ENCODE measurements around the gene TNFRSF25.

GRCh38 chr1:6446665-6447015 lies 19.3 kb downstream of the TNFRSF25 start:
- TF ChIP-seq CTCF (IDR thresholded peaks at IDR 0.05) = no peak
- TF ChIP-seq SMAD3 (CRISPR knock-in tag; IDR thresholded peaks at IDR 0.05; ENCODE audit: borderline replicate concordance) = no peak
- TF ChIP-seq, protein P1, sequence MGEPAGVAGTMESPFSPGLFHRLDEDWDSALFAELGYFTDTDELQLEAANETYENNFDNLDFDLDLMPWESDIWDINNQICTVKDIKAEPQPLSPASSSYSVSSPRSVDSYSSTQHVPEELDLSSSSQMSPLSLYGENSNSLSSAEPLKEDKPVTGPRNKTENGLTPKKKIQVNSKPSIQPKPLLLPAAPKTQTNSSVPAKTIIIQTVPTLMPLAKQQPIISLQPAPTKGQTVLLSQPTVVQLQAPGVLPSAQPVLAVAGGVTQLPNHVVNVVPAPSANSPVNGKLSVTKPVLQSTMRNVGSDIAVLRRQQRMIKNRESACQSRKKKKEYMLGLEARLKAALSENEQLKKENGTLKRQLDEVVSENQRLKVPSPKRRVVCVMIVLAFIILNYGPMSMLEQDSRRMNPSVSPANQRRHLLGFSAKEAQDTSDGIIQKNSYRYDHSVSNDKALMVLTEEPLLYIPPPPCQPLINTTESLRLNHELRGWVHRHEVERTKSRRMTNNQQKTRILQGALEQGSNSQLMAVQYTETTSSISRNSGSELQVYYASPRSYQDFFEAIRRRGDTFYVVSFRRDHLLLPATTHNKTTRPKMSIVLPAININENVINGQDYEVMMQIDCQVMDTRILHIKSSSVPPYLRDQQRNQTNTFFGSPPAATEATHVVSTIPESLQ (CRISPR knock-in tag; IDR thresholded peaks at IDR 0.05) = no peak
- TF ChIP-seq USF2 (CRISPR knock-in tag; IDR thresholded peaks at IDR 0.05) = no peak
- no peak for TF ChIP-seq SMAD4 (CRISPR knock-in tag; IDR thresholded peaks at IDR 0.05)
- TF ChIP-seq TCF7 (CRISPR knock-in tag; IDR thresholded peaks at IDR 0.05; ENCODE audit: low read depth) = no peak
- TF ChIP-seq JAZF1 (CRISPR knock-in tag; IDR thresholded peaks at IDR 0.05) = no peak
- TF ChIP-seq ATF2 (CRISPR knock-in tag; IDR thresholded peaks at IDR 0.05; ENCODE audit: borderline replicate concordance, low read depth) = no peak
- TF ChIP-seq, protein P2, sequence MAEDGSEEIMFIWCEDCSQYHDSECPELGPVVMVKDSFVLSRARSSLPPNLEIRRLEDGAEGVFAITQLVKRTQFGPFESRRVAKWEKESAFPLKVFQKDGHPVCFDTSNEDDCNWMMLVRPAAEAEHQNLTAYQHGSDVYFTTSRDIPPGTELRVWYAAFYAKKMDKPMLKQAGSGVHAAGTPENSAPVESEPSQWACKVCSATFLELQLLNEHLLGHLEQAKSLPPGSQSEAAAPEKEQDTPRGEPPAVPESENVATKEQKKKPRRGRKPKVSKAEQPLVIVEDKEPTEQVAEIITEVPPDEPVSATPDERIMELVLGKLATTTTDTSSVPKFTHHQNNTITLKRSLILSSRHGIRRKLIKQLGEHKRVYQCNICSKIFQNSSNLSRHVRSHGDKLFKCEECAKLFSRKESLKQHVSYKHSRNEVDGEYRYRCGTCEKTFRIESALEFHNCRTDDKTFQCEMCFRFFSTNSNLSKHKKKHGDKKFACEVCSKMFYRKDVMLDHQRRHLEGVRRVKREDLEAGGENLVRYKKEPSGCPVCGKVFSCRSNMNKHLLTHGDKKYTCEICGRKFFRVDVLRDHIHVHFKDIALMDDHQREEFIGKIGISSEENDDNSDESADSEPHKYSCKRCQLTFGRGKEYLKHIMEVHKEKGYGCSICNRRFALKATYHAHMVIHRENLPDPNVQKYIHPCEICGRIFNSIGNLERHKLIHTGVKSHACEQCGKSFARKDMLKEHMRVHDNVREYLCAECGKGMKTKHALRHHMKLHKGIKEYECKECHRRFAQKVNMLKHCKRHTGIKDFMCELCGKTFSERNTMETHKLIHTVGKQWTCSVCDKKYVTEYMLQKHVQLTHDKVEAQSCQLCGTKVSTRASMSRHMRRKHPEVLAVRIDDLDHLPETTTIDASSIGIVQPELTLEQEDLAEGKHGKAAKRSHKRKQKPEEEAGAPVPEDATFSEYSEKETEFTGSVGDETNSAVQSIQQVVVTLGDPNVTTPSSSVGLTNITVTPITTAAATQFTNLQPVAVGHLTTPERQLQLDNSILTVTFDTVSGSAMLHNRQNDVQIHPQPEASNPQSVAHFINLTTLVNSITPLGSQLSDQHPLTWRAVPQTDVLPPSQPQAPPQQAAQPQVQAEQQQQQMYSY (CRISPR knock-in tag; IDR thresholded peaks at IDR 0.05) = no peak
- no peak for TF ChIP-seq SP1 (CRISPR knock-in tag; conservative IDR thresholded peaks at IDR 0.05)
- TF ChIP-seq STAT6 (CRISPR knock-in tag; conservative IDR thresholded peaks at IDR 0.05; ENCODE audit: low read depth) = no peak
